H9 (cell line): ENCODE data around the gene CRY2. TPM values are rescaled to one million over a fixed set of nuclear protein-coding genes. Genes with fewer than 3 reads are reported as not detected.

Experiments
- DNase-seq: peaks from one replicate; pipeline ENCODE4 v3.0.0-alpha.2; 2017
- H2AFZ ChIP-seq: one replicate; pipeline ENCODE4 v1.6.1; 2013; ENCODE audit warnings: mild to moderate bottlenecking, low read length, control low read depth, moderate library complexity
- H2AK5ac ChIP-seq: 2 replicates; pipeline ENCODE4 v1.6.1; 2013; ENCODE audit warnings: low read length, control low read depth, mixed read lengths; ENCODE audit not compliant: insufficient read length
- H2BK120ac ChIP-seq: one replicate; pipeline ENCODE4 v1.6.1; 2013; ENCODE audit warnings: low read depth, mild to moderate bottlenecking, low read length, control low read depth, inconsistent platforms; ENCODE audit not compliant: poor library complexity, severe bottlenecking
- H2BK12ac ChIP-seq: 2 replicates; pipeline ENCODE4 v1.6.1; 2013; ENCODE audit warnings: low read length, control low read depth, mixed read lengths, low read depth; ENCODE audit not compliant: insufficient read length
- H2BK15ac ChIP-seq: 2 replicates; pipeline ENCODE4 v1.6.1; 2013; ENCODE audit warnings: low read depth, low read length, control low read depth
- H2BK20ac ChIP-seq: one replicate; pipeline ENCODE4 v1.6.1; 2013; ENCODE audit warnings: low read depth, mild to moderate bottlenecking, low read length, control low read depth, inconsistent platforms; ENCODE audit not compliant: poor library complexity, severe bottlenecking
- H2BK5ac ChIP-seq: 2 replicates; pipeline ENCODE4 v1.6.1; 2013; ENCODE audit warnings: low read length, control low read depth, mixed read lengths; ENCODE audit not compliant: insufficient read length
- H3K14ac ChIP-seq: 2 replicates; pipeline ENCODE4 v1.6.1; 2013; ENCODE audit warnings: low read length, control low read depth; ENCODE audit not compliant: insufficient read depth
- H3K18ac ChIP-seq: 2 replicates; pipeline ENCODE4 v1.6.1; 2013; ENCODE audit warnings: low read depth, mild to moderate bottlenecking, mixed read lengths, low read length, control low read depth; ENCODE audit not compliant: insufficient read length
- H3K23ac ChIP-seq: 2 replicates; pipeline ENCODE4 v1.6.1; 2013; ENCODE audit warnings: low read length, control low read depth, mixed read lengths, low read depth; ENCODE audit not compliant: insufficient read length
- H3K23me2 ChIP-seq: 2 replicates; pipeline ENCODE4 v1.6.1; 2013; ENCODE audit warnings: low read depth, mild to moderate bottlenecking, mixed read lengths, low read length, control low read depth; ENCODE audit not compliant: insufficient read length, poor library complexity, severe bottlenecking
- H3K27ac ChIP-seq: 2 replicates; pipeline ENCODE4 v1.5.1; 2013; ENCODE audit warnings: low read length, control low read depth, mixed read lengths, low read depth; ENCODE audit not compliant: insufficient read length
- H3K27me3 ChIP-seq: 2 replicates; pipeline ENCODE4 v1.6.1; 2013; ENCODE audit warnings: low read length, control low read depth, inconsistent platforms; ENCODE audit not compliant: insufficient read depth
- H3K4ac ChIP-seq: 2 replicates; pipeline ENCODE4 v1.6.1; 2013; ENCODE audit warnings: low read depth, mild to moderate bottlenecking, control low read depth, inconsistent platforms, low read length, moderate library complexity
- H3K4me1 ChIP-seq: 2 replicates; pipeline ENCODE4 v1.6.1; 2013; ENCODE audit warnings: low read length, control low read depth, inconsistent platforms; ENCODE audit not compliant: insufficient read depth
- H3K4me2 ChIP-seq: 2 replicates; pipeline ENCODE4 v1.6.1; 2013; ENCODE audit warnings: low read length, control low read depth, mixed read lengths; ENCODE audit not compliant: insufficient read length, insufficient read depth
- H3K56ac ChIP-seq: 2 replicates; pipeline ENCODE4 v1.6.1; 2013; ENCODE audit warnings: low read depth, mild to moderate bottlenecking, mixed read lengths, low read length, control low read depth; ENCODE audit not compliant: insufficient read length
- H3K79me1 ChIP-seq: 2 replicates; pipeline ENCODE4 v1.6.1; 2013; ENCODE audit warnings: low read depth, mild to moderate bottlenecking, moderate library complexity, low read length, control low read depth, inconsistent platforms; ENCODE audit not compliant: insufficient read depth, poor library complexity, severe bottlenecking
- H3K79me2 ChIP-seq: 2 replicates; pipeline ENCODE4 v1.6.1; 2013; ENCODE audit warnings: low read length, control low read depth, inconsistent platforms; ENCODE audit not compliant: insufficient read depth
- H3K9ac ChIP-seq: 2 replicates; pipeline ENCODE4 v1.6.1; 2013; ENCODE audit warnings: low read length, control low read depth, mixed read lengths; ENCODE audit not compliant: insufficient read length; ENCODE audit errors: extremely low read depth
- H3K9me3 ChIP-seq: one replicate; pipeline ENCODE4 v1.6.1; 2013; ENCODE audit warnings: low read depth, low read length, inconsistent platforms; ENCODE audit not compliant: control insufficient read depth
- H3T11ph ChIP-seq: one replicate; pipeline ENCODE4 v1.6.1; 2013; ENCODE audit warnings: mild to moderate bottlenecking, low read length, control low read depth, inconsistent platforms
- H4K20me1 ChIP-seq: one replicate; pipeline ENCODE4 v1.6.1; 2013; ENCODE audit not compliant: control insufficient read depth, insufficient read length, insufficient read depth
- H4K5ac ChIP-seq: 2 replicates; pipeline ENCODE4 v1.6.1; 2013; ENCODE audit warnings: low read depth, mild to moderate bottlenecking, mixed read lengths, low read length, control low read depth; ENCODE audit not compliant: insufficient read length
- H4K8ac ChIP-seq: replicated peaks from 2 replicates; pipeline ENCODE4 v1.6.1; 2013; ENCODE audit warnings: low read length, control low read depth, mixed read lengths, low read depth; ENCODE audit not compliant: insufficient read length
- H4K91ac ChIP-seq: 2 replicates; pipeline ENCODE4 v1.6.1; 2013; ENCODE audit warnings: low read depth, mild to moderate bottlenecking, moderate library complexity, mixed read lengths, low read length, control low read depth; ENCODE audit not compliant: insufficient read length
- H3K27ac Mint-ChIP-seq, 3 experiments: 2 replicates in 2 of 3; 3 replicates in 1 of 3; pipeline ENCODE4 v1.8.0; 2020 to 2021; ENCODE audit warnings: mixed read lengths in 3 of 3, mild to moderate bottlenecking in 1 of 3, moderate library complexity in 1 of 3
- H3K27me3 Mint-ChIP-seq: 2 replicates; pipeline ENCODE4 v1.8.0; 2021; ENCODE audit warnings: low read depth, mild to moderate bottlenecking, moderate library complexity, mixed read lengths
- H3K36me3 Mint-ChIP-seq, 3 experiments: 2 replicates in 2 of 3; 3 replicates in 1 of 3; pipeline ENCODE4 v1.8.0; 2020 to 2021; ENCODE audit warnings: low read depth in 3 of 3, mixed read lengths in 3 of 3; ENCODE audit not compliant: insufficient read depth in 1 of 3
- H3K4me1 Mint-ChIP-seq, 2 experiments: 2 replicates each; pipeline ENCODE4 v1.8.0; 2020; ENCODE audit warnings: mixed read lengths in 2 of 2
- H3K4me3 Mint-ChIP-seq, 2 experiments: 2 replicates in 1 of 2; 3 replicates in 1 of 2; pipeline ENCODE4 v1.8.0; 2020 to 2021; ENCODE audit warnings: mild to moderate bottlenecking in 2 of 2, mixed read lengths in 2 of 2, moderate library complexity in 1 of 2
- H3K9me3 Mint-ChIP-seq, 2 experiments: 2 replicates in 1 of 2; 3 replicates in 1 of 2; pipeline ENCODE4 v1.8.0; 2020; ENCODE audit warnings: mild to moderate bottlenecking in 2 of 2, mixed read lengths in 2 of 2, moderate library complexity in 1 of 2
- WGBS: extraction: QIAGEN DNeasy Blood & Tissue Kit; methylation state at CpG from one replicate; pipeline ENCODE4 v1.1.7; 2013; ENCODE audit warnings: missing lambda C conversion rate, low lambda C conversion rate, mixed read lengths; ENCODE audit not compliant: insufficient read length; ENCODE audit errors: extremely low coverage; 5-methylcytosine and 5-hydroxymethylcytosine counted together
- total RNA-seq: library from RNA; stranded (reverse); gene quantifications from 2 replicates; pipeline ENCODE4 v1.2.1, GENCODE V29; 2021
- TF ChIP-seq, protein P1 (sequence below): fragments of 200-600 bp; sonication (generic); conservative IDR thresholded peaks from 3 replicates; pipeline ENCODE4 v1.8.0; 2021; ENCODE audit warnings: antibody characterized with exemption, mild to moderate bottlenecking

Gene CRY2
- total RNA-seq, 1 experiment from 2014 or later, result 14.4 TPM

GRCh38 chr11:45817191-45817590, 30.1 kb upstream of the CRY2 start:
- no peak overlapping the region for H3K4me2 ChIP-seq
- TF ChIP-seq, protein P1, sequence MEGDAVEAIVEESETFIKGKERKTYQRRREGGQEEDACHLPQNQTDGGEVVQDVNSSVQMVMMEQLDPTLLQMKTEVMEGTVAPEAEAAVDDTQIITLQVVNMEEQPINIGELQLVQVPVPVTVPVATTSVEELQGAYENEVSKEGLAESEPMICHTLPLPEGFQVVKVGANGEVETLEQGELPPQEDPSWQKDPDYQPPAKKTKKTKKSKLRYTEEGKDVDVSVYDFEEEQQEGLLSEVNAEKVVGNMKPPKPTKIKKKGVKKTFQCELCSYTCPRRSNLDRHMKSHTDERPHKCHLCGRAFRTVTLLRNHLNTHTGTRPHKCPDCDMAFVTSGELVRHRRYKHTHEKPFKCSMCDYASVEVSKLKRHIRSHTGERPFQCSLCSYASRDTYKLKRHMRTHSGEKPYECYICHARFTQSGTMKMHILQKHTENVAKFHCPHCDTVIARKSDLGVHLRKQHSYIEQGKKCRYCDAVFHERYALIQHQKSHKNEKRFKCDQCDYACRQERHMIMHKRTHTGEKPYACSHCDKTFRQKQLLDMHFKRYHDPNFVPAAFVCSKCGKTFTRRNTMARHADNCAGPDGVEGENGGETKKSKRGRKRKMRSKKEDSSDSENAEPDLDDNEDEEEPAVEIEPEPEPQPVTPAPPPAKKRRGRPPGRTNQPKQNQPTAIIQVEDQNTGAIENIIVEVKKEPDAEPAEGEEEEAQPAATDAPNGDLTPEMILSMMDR, result no peak
- H3T11ph ChIP-seq, result no peak overlapping the region

More at GRCh38 chr11:45817191-45817590, 30.1 kb upstream of the CRY2 start:
- no peaks in the 10 kb centered on the region for H4K20me1 ChIP-seq
- Mint-ChIP-seq H3K27ac (peak overlapping the region in 1 of 3 experiments; percentile 44; a peak in 1 of 7 replicates), H3K4me1 (peaks cover 20 to 33% of the 10 kb centered on the region in 2 experiments), H3K4me3 (no peak overlapping the region), H3K27me3 (peaks cover 4% of the 10 kb centered on the region; the same call in 1 of the 2 replicates), H3K9me3 (no peaks in the 10 kb centered on the region), H3K36me3 (no peaks in the 10 kb centered on the region; a peak in 1 of 7 replicates)
- no peak overlapping the region for H3K27ac ChIP-seq
- H2BK12ac ChIP-seq, result no peak overlapping the region
- no peak overlapping the region for H4K8ac ChIP-seq
- H2BK5ac ChIP-seq, result no peak overlapping the region
- H3K23me2 ChIP-seq, result no peaks in the 10 kb centered on the region
- H3K4me1 ChIP-seq, result no peaks in the 10 kb centered on the region; the same call in 1 of the 2 replicates
- H3K18ac ChIP-seq, result no peak overlapping the region
- H3K56ac ChIP-seq, result no peak overlapping the region
- no peak overlapping the region for H2BK20ac ChIP-seq
- no peak overlapping the region for H2AK5ac ChIP-seq
- H3K79me1 ChIP-seq, result no peaks in the 10 kb centered on the region
- H3K9ac ChIP-seq, result no peak overlapping the region
- H3K79me2 ChIP-seq, result no peaks in the 10 kb centered on the region
- WGBS, result no CpG with 5 or more reads among the region's 7 CpGs
- no peaks in the 10 kb centered on the region for H3K9me3 ChIP-seq
- DNase-seq, result no peak
- no peak overlapping the region for H4K91ac ChIP-seq
- H3K4ac ChIP-seq, result no peak overlapping the region
- no peak overlapping the region for H2BK15ac ChIP-seq
- no peaks in the 10 kb centered on the region for H3K27me3 ChIP-seq
- no peak overlapping the region for H2AFZ ChIP-seq
- H4K5ac ChIP-seq, result no peak overlapping the region
- no peak overlapping the region for H3K23ac ChIP-seq
- no peak overlapping the region for H3K14ac ChIP-seq
- H2BK120ac ChIP-seq, result no peak overlapping the region
